Activated naive CD8-positive, alpha-beta T cell treated with anti-CD3 and anti-CD28 coated beads, Interleukin-2, amount 50 U/mL, for 24 hours (primary cell): Measurements from ENCODE around the gene MAVS.

Experiments
- ATAC-seq: fragments of 150-1000 bp; cut with Tn5 transposase; one replicate; pipeline ENCODE4 v1.10.0; 2021
- DNase-seq: peaks from one replicate; pipeline ENCODE4 v3.0.0; 2021
- H3K27ac Mint-ChIP-seq: one replicate; pipeline ENCODE4 v1.8.0; 2021; ENCODE audit warnings: mild to moderate bottlenecking, mixed read lengths
- H3K27me3 Mint-ChIP-seq: one replicate; pipeline ENCODE4 v1.8.0; 2021; ENCODE audit warnings: mixed read lengths
- H3K36me3 Mint-ChIP-seq: one replicate; pipeline ENCODE4 v1.8.0; 2021; ENCODE audit warnings: low read depth, mixed read lengths
- H3K4me1 Mint-ChIP-seq: one replicate; pipeline ENCODE4 v1.8.0; 2021; ENCODE audit warnings: mixed read lengths
- H3K4me3 Mint-ChIP-seq: one replicate; pipeline ENCODE4 v1.8.0; 2021; ENCODE audit warnings: mild to moderate bottlenecking, moderate library complexity, mixed read lengths
- H3K9me3 Mint-ChIP-seq: one replicate; pipeline ENCODE4 v1.8.0; 2021; ENCODE audit warnings: mixed read lengths

MAVS gene

GRCh38 chr20:3846740-3847428 is at the start of gene MAVS:
Gene MAVS, plus strand, starts transcription at chr20:3846834. Its CDS starts 7,791 bp downstream, at chr20:3854625.
- Mint-ChIP-seq H3K27ac (peak within 1 kb of the TSS; percentile 87), H3K9me3 (no peaks in the 10 kb centered on the region), H3K4me3 (peak within 1 kb of the TSS; percentile 92), H3K4me1 (peaks cover 25% of the 10 kb centered on the region), H3K36me3 (peaks cover 5% of the 10 kb centered on the region), H3K27me3 (no peaks in the 10 kb centered on the region)
- DNase-seq = peak; percentile 90
- ATAC-seq = peak; percentile 95

DNA sequence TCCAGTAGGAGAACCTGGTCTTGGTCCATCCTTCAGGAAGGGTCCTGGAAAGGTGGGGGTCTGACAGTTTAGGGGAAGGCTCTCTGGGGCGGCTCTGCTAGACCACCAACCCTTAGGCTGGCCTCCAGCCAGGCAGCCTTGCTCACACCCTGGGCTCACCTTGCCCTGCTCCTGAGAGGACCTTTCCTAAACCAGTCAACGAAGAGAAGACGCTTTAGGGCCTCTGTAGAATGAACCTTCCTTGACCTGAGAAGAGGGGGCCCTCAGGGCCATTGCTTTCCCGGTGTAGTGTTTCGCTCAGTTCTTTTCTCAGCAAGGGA is 49.4 kb upstream of the MAVS start:
- no peak for DNase-seq
- H3K27ac Mint-ChIP-seq = peak overlapping the region; percentile 88
- peaks cover 57% of the 10 kb centered on the region for H3K4me1 Mint-ChIP-seq
- no peak for ATAC-seq
- H3K9me3 Mint-ChIP-seq = no peaks in the 10 kb centered on the region
- H3K36me3 Mint-ChIP-seq = peaks cover 14% of the 10 kb centered on the region
- no peaks in the 10 kb centered on the region for H3K27me3 Mint-ChIP-seq
- peak overlapping the region; percentile 91 for H3K4me3 Mint-ChIP-seq

GRCh38 chr20:3797592-3798372 is 48.9 kb upstream of the MAVS start:
- Mint-ChIP-seq H3K36me3 (peaks cover 19% of the 10 kb centered on the region), H3K4me1 (peaks cover 59% of the 10 kb centered on the region), H3K27ac (peak overlapping the region; percentile 88), H3K4me3 (peak overlapping the region; percentile 91), H3K27me3 (no peaks in the 10 kb centered on the region), H3K9me3 (no peaks in the 10 kb centered on the region)
- peak; percentile 53 for ATAC-seq
- peak; percentile 56 for DNase-seq

GRCh38 chr20:3798373-3798768 is 48.3 kb upstream of the MAVS start:
- H3K27me3 Mint-ChIP-seq = no peaks in the 10 kb centered on the region
- peaks cover 60% of the 10 kb centered on the region for H3K4me1 Mint-ChIP-seq
- DNase-seq = no peak
- ATAC-seq = no peak
- H3K27ac Mint-ChIP-seq = peak overlapping the region; percentile 88
- peaks cover 23% of the 10 kb centered on the region for H3K36me3 Mint-ChIP-seq
- H3K4me3 Mint-ChIP-seq = peak overlapping the region; percentile 91
- no peaks in the 10 kb centered on the region for H3K9me3 Mint-ChIP-seq

DNA sequence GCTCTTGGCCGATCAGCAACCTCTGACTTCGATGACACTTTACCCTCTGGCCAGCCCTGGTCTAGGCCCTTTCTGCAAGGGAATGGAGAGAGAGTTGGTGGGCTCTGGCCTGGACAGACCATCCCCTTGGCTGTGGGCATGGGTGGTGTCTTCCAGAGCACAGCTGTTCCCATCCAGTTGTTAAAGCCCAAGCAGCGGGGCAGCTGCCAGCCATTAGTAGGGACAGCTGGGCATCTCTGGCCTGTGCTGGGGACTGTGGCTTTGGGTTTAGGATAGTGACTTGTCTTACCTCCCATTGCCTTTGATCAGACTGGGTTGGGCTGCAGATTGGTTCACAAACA is 47.8 kb upstream of the MAVS start:
- no peaks in the 10 kb centered on the region for H3K27me3 Mint-ChIP-seq
- H3K9me3 Mint-ChIP-seq = no peaks in the 10 kb centered on the region
- DNase-seq (no peak), ATAC-seq (no peak)
- peaks cover 28% of the 10 kb centered on the region for H3K36me3 Mint-ChIP-seq
- peak overlapping the region; percentile 91 for H3K4me3 Mint-ChIP-seq
- H3K27ac Mint-ChIP-seq = peak overlapping the region; percentile 88
- H3K4me1 Mint-ChIP-seq = peaks cover 65% of the 10 kb centered on the region

DNA sequence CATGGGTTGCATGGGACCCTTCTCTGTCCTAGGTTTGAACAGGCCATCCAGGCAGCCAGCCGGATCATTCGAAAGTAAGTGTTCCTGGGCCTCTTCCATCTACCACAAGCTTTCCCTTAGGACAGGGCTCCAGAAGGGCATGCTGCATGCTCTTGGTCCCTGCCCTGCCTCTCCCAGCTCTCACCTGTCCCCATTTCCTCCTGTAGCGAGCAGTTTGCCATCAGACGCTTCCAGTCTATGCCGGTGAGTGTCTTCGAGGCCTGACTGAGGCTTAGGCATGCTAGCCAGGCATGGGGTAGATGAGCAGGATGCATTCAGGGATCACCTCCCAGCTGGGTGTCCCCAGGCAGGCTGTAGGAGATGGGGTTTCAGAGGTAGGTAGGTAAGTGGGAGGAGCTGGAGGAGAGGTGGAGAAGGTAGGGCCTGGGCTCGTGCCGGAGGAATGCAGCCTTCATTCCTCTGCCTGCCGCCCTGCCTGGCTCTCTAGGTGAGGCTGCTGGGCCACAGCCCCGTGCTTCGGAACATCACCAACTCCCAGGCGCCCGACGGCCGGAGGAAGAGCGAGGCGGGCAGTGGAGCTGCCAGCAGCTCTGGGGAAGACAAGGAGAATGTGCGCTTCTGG is 46.3 kb upstream of the MAVS start:
- Mint-ChIP-seq H3K4me3 (no peak overlapping the region), H3K36me3 (peaks cover 36% of the 10 kb centered on the region), H3K4me1 (peaks cover 66% of the 10 kb centered on the region)

DNA sequence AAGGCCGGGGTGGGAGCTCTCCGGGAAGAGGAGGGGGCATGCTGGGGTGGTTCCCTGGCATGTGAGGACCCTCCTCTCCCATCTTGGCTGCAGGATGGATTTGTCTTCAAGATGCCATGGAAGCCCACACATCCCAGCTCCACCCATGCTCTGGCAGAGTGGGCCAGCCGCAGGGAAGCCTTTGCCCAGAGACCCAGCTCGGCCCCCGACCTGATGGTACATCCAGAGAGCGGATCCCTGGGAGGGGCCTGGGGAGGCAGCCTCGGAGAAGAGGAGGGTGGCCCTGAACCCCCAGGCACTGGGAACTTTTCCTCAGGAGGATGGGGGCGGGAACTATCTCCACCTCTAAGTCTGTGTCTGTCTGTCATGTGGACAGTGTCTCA is 45.8 kb upstream of the MAVS start:
- H3K27ac Mint-ChIP-seq = no peak overlapping the region
- H3K9me3 Mint-ChIP-seq = no peaks in the 10 kb centered on the region
- H3K4me1 Mint-ChIP-seq = peaks cover 61% of the 10 kb centered on the region
- H3K4me3 Mint-ChIP-seq = no peak overlapping the region
- DNase-seq (no peak), ATAC-seq (no peak)
- peaks cover 41% of the 10 kb centered on the region for H3K36me3 Mint-ChIP-seq
- H3K27me3 Mint-ChIP-seq = no peaks in the 10 kb centered on the region

More for the DNA sequence above, 46.3 kb upstream of the MAVS start:
- Mint-ChIP-seq H3K27ac (peak overlapping the region; percentile 56), H3K27me3 (no peaks in the 10 kb centered on the region), H3K9me3 (no peaks in the 10 kb centered on the region)
- ATAC-seq (no peak), DNase-seq (no peak)

GRCh38 chr20:3801299-3801698 is 45.3 kb upstream of the MAVS start:
- peaks cover 44% of the 10 kb centered on the region for H3K36me3 Mint-ChIP-seq
- no peaks in the 10 kb centered on the region for H3K9me3 Mint-ChIP-seq
- H3K27me3 Mint-ChIP-seq = no peaks in the 10 kb centered on the region
- peaks cover 63% of the 10 kb centered on the region for H3K4me1 Mint-ChIP-seq
- ATAC-seq (no peak), DNase-seq (no peak)
- no peak overlapping the region for H3K4me3 Mint-ChIP-seq
- H3K27ac Mint-ChIP-seq = no peak overlapping the region

DNA sequence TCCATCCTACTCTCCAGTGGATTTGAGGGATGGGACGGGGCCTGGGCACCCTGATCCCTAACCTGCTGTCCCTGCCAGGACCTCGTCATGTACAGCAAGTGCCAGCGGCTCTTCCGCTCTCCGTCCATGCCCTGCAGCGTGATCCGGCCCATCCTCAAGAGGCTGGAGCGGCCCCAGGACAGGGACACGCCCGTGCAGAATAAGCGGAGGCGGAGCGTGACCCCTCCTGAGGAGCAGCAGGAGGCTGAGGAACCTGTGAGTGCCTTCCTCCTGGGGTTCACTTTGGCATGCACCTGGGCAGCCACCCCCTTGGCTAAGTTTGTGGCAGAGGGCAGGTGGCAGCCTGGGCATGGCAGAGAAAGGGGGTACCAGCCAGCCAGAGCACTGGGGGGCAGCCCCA is 44.8 kb upstream of the MAVS start:
- H3K4me1 Mint-ChIP-seq = peaks cover 63% of the 10 kb centered on the region
- H3K27ac Mint-ChIP-seq = no peak overlapping the region
- H3K4me3 Mint-ChIP-seq = no peak overlapping the region
- DNase-seq = no peak
- H3K9me3 Mint-ChIP-seq = no peaks in the 10 kb centered on the region
- ATAC-seq = no peak
- no peaks in the 10 kb centered on the region for H3K27me3 Mint-ChIP-seq
- H3K36me3 Mint-ChIP-seq = peaks cover 45% of the 10 kb centered on the region

DNA sequence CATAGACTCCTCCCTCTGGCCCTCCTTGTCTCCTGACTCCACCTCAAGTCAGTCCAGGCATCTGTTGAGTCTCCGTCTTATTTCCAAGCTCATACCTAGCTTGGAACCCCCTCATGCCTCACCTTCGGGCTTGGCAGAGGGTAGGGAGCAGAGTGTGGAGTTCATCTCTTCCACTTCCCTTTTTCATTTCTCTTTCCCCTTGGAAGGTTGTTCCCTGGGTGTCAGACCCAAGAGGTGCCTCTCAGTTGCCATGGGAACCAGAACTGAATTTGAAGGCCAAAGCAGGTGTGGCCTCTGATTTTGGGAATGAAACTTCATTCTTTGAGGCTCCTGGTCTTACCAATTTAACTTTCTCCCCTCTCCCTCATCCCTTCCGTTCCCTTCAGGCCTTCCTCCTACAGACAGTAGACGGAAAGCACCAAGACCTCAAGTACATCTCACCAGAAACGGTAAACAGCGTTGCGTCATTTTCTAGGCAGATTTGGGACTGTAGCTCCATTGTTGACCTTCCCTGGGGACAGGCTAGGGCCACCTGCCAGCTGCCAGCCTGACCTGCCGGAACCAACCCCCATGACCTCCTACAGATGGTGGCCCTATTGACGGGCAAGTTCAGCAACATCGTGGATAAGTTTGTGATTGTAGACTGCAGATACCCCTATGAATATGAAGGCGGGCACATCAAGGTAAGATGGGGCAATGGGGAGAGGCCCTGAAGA is 44.0 kb upstream of the MAVS start:
- ATAC-seq (no peak), DNase-seq (no peak)
- no peaks in the 10 kb centered on the region for H3K9me3 Mint-ChIP-seq
- H3K4me3 Mint-ChIP-seq = no peak overlapping the region
- no peaks in the 10 kb centered on the region for H3K27me3 Mint-ChIP-seq
- H3K4me1 Mint-ChIP-seq = peaks cover 63% of the 10 kb centered on the region
- H3K27ac Mint-ChIP-seq = peak overlapping the region; percentile 65
- peaks cover 43% of the 10 kb centered on the region for H3K36me3 Mint-ChIP-seq

- DNase-seq = no peak
- Mint-ChIP-seq H3K4me1 (peaks cover 61% of the 10 kb centered on the region), H3K27me3 (no peaks in the 10 kb centered on the region), H3K4me3 (no peak overlapping the region), H3K9me3 (no peaks in the 10 kb centered on the region), H3K27ac (no peak overlapping the region), H3K36me3 (peaks cover 38% of the 10 kb centered on the region)
- no peak for ATAC-seq
Measured at GRCh38 chr20:3803289-3803688, 43.3 kb upstream of the MAVS start.

GRCh38 chr20:3803854-3804253 is 42.8 kb upstream of the MAVS start:
- ATAC-seq (no peak), DNase-seq (no peak)
- Mint-ChIP-seq H3K36me3 (peaks cover 32% of the 10 kb centered on the region), H3K27ac (no peak overlapping the region), H3K9me3 (no peaks in the 10 kb centered on the region), H3K27me3 (no peaks in the 10 kb centered on the region), H3K4me3 (no peak overlapping the region), H3K4me1 (peaks cover 59% of the 10 kb centered on the region)

DNA sequence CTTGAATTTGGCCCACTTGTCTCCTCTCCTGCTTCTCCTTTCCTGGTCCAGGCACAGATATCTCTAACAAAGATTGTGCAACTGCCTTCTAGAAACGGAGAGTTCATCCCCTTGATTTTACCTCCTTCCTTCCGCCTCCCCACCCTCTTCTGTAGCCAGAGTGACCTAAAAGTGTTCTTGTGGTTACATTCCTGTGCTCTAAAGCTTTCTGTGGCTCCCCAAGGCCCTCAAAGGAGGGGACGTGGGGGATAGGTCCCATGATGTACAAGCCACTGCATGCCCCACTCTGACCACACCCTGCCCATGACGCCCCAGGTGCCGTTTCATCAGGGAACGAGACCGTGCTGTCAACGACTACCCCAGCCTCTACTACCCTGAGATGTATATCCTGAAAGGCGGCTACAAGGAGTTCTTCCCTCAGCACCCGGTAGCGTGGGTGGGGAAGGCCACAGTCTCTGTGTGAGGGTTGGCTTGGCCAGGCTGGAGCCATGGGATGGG is 42.3 kb upstream of the MAVS start:
- Mint-ChIP-seq H3K9me3 (no peaks in the 10 kb centered on the region), H3K4me1 (peaks cover 55% of the 10 kb centered on the region), H3K4me3 (no peak overlapping the region), H3K27me3 (no peaks in the 10 kb centered on the region), H3K27ac (no peak overlapping the region), H3K36me3 (peaks cover 31% of the 10 kb centered on the region)
- DNase-seq = no peak
- no peak for ATAC-seq

DNA sequence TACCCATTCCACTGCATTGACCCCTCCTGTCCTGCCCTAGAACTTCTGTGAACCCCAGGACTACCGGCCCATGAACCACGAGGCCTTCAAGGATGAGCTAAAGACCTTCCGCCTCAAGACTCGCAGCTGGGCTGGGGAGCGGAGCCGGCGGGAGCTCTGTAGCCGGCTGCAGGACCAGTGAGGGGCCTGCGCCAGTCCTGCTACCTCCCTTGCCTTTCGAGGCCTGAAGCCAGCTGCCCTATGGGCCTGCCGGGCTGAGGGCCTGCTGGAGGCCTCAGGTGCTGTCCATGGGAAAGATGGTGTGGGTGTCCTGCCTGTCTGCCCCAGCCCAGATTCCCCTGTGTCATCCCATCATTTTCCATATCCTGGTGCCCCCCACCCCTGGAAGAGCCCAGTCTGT is 41.9 kb upstream of the MAVS start:
- Mint-ChIP-seq H3K36me3 (peaks cover 31% of the 10 kb centered on the region), H3K4me1 (peaks cover 50% of the 10 kb centered on the region), H3K4me3 (no peak overlapping the region), H3K9me3 (no peaks in the 10 kb centered on the region), H3K27ac (no peak overlapping the region), H3K27me3 (no peaks in the 10 kb centered on the region)
- ATAC-seq (no peak), DNase-seq (no peak)
